Body of pancreas (tissue), 4 donors: ENCODE data around the gene ZSCAN5A. TPM values are rescaled to one million over a fixed set of nuclear protein-coding genes. Genes with fewer than 3 reads are reported as not detected.

ENCODE experiments used
- ATAC-seq: fragments of 150-250 bp; one replicate; pipeline ENCODE4 v1.9.1; 2016
- DNase-seq, 4 donors: peaks; one replicate each; pipeline ENCODE4 v3.0.0-alpha.2; 2019
- H3K27ac ChIP-seq, 4 donors: fragments of 200-600 bp; sonication (generic); 1 replicate in 3 of 4; 2 replicates in 1 of 4; pipeline versions ENCODE4 v1.5.1 to v1.6.1; 2016 to 2019; ENCODE audit warnings: mild to moderate bottlenecking in 1 of 4, mixed read lengths in 1 of 4, moderate library complexity in 1 of 4
- H3K27me3 ChIP-seq, 2 donors: fragments of 200-600 bp; sonication (generic); one replicate each; pipeline ENCODE4 v1.6.0; 2016; ENCODE audit warnings: mild to moderate bottlenecking in 1 of 2
- H3K36me3 ChIP-seq, 2 donors: fragments of 200-600 bp; sonication (generic); replicated peaks in 1 of 2; 2 replicates each; pipeline ENCODE4 v1.5.1; 2016; ENCODE audit warnings: low read depth in 2 of 2; ENCODE audit not compliant: insufficient read depth in 1 of 2
- H3K4me1 ChIP-seq: fragments of 200-600 bp; sonication (generic); one replicate; pipeline ENCODE4 v1.6.0; 2016
- H3K4me3 ChIP-seq, 2 donors: fragments of 200-600 bp; sonication (generic); 1 replicate in 1 of 2; 2 replicates in 1 of 2; pipeline ENCODE4 v1.5.1; 2016 to 2019
- H3K9me3 ChIP-seq, 3 donors: fragments of 200-600 bp; sonication (generic); 1 replicate in 2 of 3; 2 replicates in 1 of 3; pipeline ENCODE4 v1.5.1; 2016
- CTCF ChIP-seq, 7 experiments: fragments of 450-650 bp in 4 of 7; fragments of 200-600 bp in 3 of 7; sonication (generic) in 3 of 7; IDR thresholded peaks; one replicate each; pipeline ENCODE4 v1.5.1; 2016 to 2019; ENCODE audit warnings: antibody characterized with exemption in 7 of 7
- POLR2A ChIP-seq, 3 donors: fragments of 450-650 bp; IDR thresholded peaks; one replicate each; pipeline ENCODE4 v1.6.1; 2016; ENCODE audit warnings: antibody characterized with exemption in 3 of 3, mild to moderate bottlenecking in 2 of 3
- WGBS, 2 donors: methylation state at CpG; one replicate each; pipeline ENCODE4 v1.1.5; 2017; 5-methylcytosine and 5-hydroxymethylcytosine counted together
- intact Hi-C: fragments of 100-400 bp; cut with DNase I; formaldehyde crosslinking; loops from one replicate; pipeline ENCODE4 v1.15.1; 2023
- total RNA-seq, 2 donors: library from RNA; depleted of rRNA; stranded (reverse); fragments of >200 nt; gene quantifications; one replicate each; pipeline ENCODE4 v1.1.0, GENCODE V29; 2016

The ZSCAN5A gene
- total RNA-seq, 2 donors from 2014 or later, result 4.9 to 7.3 TPM

DNA sequence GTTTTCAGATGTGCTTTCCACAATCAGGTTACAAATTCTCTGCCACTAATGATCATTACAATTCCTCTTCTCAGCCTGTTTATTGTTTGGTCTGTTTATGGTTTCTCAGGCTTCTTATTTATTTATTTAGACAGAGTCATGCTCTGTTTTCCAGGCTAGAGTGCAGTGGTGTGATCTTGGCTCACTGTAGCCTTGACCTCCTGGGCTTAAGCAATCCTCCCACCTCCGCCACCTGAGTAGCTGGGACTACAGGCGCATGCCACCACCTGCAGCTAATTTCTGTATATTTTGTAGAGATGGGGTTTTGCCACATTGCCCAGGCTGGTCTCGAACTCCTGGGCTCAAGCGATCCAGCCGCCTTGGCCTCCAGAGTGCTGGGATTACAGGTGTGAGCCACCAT is 2.1 kb upstream of the ZSCAN5A start:
- ATAC-seq (no peak), DNase-seq (no peak)
- Histone ChIP-seq H3K27me3 (no peaks in the 10 kb centered on the region), H3K4me3 (no peak overlapping the region), H3K36me3 (no peaks in the 10 kb centered on the region), H3K27ac (no peak overlapping the region), H3K9me3 (no peaks in the 10 kb centered on the region), H3K4me1 (peaks cover 23% of the 10 kb centered on the region)
- intact Hi-C loops, result no loop called here
- no peak for TF ChIP-seq CTCF (IDR thresholded peaks at IDR 0.05)
- no peak for TF ChIP-seq POLR2A (IDR thresholded peaks at IDR 0.05)
- 94 to 96% methylated on average over 5 of the region's 5 CpGs for WGBS, 2 donors

- no peaks in the 10 kb centered on the region for H3K27me3 ChIP-seq
- TF ChIP-seq POLR2A (IDR thresholded peaks at IDR 0.05) (peak in 1 of 3 donors; percentile 53), CTCF (IDR thresholded peaks at IDR 0.05) (no peak)
- peak; percentile 95 to 98 (median 96) for DNase-seq
- H3K4me1 ChIP-seq, result peaks cover 23% of the 10 kb centered on the region
- ATAC-seq, result peak; percentile 92
- no peaks in the 10 kb centered on the region for H3K36me3 ChIP-seq
- H3K9me3 ChIP-seq, result no peaks in the 10 kb centered on the region
- 1% methylated on average over 27 to 37 of the region's 37 CpGs for WGBS, 2 donors
- H3K27ac ChIP-seq, result peak overlapping the region; percentile 92 to 98 (median 94)
- intact Hi-C loops, result no loop called here
- peak overlapping the region; percentile 33 to 53 for H3K4me3 ChIP-seq
Observed at GRCh38 chr19:56315077-56315828, 614 bp upstream of the ZSCAN5A start.

DNA sequence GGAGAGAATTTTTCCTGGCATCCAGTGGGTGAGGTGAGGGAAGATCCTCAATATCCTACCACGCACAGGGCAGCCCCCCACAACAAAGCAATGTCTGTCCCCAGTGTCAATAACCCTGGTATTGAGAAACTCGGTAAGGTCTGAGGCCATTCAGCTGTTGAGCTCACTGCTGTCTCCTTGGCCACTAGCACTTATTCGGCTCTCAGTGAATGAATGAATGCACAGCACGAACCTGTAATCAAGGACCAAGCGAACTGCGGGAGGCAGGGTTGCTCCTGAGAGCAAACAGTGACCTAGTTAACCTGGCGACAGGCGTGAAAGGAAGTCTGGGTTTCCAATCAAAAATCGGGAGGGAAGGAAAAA is 640 bp downstream of the ZSCAN5A start:
- H3K27ac ChIP-seq, result peak overlapping the region; percentile 92 to 98 (median 94)

DNA sequence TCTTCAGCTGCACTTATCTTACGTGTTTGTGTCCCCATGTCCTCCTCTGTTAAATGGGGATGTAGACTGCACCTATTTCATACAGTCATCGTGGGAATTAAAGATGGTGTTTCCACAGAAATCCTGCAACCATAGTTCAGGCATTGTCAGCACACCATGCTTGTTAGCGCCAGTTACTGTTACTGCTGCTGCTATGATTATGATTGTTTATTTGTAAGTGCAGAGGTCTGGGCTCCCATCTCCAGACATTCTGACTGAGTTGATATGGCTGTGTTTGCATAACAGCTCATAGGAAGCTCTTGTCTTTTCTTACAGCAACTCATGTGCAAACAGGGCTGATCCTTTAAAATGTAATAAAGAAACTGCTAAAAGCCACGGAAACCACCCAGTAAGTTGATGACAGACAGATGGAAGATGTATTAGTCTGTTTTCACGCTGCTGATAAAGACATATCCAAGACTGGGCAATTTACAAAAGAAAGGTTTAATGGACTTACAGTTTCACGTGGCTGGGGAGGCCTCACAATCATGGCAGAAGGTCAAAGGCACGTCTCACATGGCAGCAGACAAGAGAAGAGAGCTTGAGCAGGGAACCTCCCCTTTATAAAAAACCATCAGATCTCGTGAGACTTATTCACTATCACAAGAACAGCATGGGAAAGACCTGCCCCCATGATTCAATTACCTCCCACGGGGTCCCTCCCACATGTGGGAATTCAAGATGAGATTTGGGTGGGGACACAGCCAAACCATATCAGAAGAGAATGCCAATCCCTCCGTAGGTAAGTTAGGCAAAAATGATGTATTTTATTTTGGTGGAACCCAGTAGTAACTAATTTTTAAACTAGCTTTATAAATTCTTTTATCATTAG is 1.6 kb downstream of the ZSCAN5A start:
- Histone ChIP-seq H3K36me3 (no peaks in the 10 kb centered on the region), H3K4me1 (peaks cover 23% of the 10 kb centered on the region), H3K27me3 (no peaks in the 10 kb centered on the region), H3K27ac (peak overlapping the region in 1 of 4 donors; percentile 92), H3K4me3 (no peak overlapping the region), H3K9me3 (no peaks in the 10 kb centered on the region)
- no peak for DNase-seq
- intact Hi-C loops, result no loop called here
- no peak for ATAC-seq
- no peak for TF ChIP-seq POLR2A (IDR thresholded peaks at IDR 0.05)
- TF ChIP-seq CTCF (IDR thresholded peaks at IDR 0.05), result no peak
- 81 to 84% methylated on average over 10 of the region's 10 CpGs for WGBS, 2 donors

More for the DNA sequence above, 640 bp downstream of the ZSCAN5A start:
- DNase-seq (no peak), ATAC-seq (peak; percentile 10)
- Histone ChIP-seq H3K27me3 (no peaks in the 10 kb centered on the region), H3K9me3 (no peaks in the 10 kb centered on the region), H3K4me3 (peak overlapping the region; percentile 33 to 53), H3K36me3 (no peaks in the 10 kb centered on the region), H3K4me1 (peaks cover 23% of the 10 kb centered on the region)
- intact Hi-C loops, result no loop called here
- TF ChIP-seq POLR2A (IDR thresholded peaks at IDR 0.05) (no peak), CTCF (IDR thresholded peaks at IDR 0.05) (no peak)
- 0 to 2% methylated on average over 7 to 9 of the region's 9 CpGs for WGBS, 2 donors
